HG02642 (cell line): ENCODE measurements around the gene SORBS1.

Experiments
- ATAC-seq: cut with Tn5 transposase; IDR thresholded peaks from one replicate; pipeline ENCODE4 v1.9.1; 2021; ENCODE audit warnings: mild to moderate bottlenecking; ENCODE audit not compliant: unreplicated experiment, poor library complexity

SORBS1 gene

DNA sequence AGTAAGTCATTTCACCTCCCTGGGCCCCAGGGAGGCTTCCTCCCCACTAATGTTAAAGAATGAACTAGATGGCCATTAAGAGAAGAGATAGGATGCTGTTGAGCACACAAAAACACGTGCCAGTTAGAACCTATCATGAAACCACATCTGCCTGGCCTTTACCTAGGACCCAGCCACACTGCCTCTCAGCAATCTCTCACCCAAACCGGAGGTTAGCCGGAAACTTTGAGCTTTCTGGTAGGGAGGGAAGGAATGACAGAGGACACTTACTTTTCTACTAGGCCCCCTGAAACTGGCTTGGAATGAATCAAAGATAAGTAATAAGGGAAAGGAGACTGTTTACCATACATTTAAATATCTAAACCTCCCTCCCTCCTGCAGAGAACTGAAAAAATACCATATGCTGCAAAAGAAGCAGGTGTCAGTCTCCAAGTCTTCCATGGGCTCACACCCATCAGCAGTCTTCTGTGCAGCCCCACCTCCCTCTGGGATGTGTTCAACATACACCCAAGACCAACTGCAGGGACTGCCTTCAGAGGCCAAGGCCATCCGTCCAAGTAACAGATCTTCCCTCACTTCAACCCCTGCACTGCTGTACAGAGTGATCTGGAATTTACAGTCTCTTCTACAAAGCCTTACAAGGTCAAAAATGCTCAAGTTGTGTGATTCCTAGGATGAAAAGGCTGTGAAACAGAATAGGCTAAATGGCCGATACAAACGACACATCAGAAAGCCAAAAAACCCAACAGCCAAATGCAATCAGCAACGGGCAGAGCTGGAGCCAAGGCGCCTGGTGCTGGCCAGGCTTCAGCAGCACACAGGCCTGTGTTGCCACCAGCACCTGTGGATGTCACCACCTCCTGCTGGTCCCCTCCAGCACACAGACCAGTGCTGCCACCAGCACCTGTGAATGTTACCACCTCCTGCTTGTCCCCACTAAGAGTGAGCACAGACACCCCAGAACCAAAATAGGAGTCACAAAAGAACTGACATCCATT, 42.4 kb downstream of the SORBS1 start:
- no peak for ATAC-seq

DNA sequence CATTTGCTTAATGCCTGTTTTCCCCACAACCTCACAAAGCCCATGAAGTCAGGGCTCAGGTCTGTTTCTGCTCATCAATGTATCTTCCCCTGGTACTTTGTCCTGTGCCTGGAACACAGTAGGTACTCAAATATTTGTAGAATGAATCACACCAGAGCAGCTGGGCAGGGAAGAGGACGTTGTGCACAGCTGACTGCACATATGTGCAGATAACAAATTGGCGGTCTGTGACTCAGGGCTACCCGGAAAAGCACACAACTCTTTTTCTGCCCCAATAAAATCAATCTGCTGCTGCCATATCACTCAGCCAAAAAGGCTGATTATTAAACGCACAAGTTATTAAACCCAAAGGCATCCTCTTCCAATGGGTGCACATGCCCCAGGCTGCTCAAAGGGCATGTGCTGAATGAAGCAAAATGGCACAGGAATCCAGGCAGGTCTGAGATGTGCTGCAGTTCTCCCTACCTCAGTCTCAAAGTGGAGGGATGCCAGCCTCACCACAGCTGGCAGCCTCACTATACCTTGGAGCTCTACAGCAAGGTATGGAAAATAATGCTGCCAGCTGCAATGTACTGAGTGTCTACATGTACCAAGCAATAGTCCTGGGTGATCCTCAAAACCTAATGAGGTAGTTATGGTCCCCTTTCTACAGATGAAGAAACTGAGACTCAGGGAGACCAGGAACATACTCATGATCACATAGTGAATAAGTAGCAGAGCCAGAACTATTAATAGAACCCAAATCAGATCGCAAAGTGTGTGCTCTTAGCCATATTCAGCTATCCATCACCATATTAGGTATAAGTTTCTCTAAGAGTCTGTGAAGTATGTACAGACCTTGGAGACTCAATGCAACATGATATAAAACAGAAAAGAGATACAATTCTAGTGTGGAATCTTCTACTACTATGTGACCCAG, 43.4 kb downstream of the SORBS1 start:
- no peak for ATAC-seq

DNA sequence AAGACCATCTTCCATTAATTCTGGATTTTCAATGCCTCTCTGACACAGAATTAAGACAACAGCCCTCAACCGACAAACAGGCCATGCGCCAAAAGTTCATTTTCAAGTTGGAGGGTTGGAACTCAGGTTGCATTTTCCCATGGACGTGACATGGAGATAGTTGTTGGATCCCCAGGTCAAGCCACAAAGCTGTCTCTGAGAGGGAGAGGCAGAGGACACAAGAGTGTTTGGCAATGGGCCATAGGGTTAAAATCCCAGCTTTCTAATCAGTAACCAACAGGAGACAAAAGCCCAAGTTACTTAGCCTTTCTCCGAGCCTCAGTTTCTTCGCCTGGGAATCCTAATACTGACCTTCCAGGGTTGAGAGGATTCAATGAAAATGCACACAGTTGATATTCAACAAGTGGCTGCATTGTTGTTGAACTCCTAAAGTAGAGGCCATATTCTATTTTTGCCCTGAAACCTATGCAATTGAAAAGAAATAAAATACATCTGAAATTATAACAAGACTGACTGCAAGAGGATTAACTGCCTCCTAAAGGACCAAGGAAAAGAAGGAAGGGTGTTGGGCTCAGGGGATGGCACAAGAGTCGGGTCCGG, 44.3 kb downstream of the SORBS1 start:
- ATAC-seq: no peak

DNA sequence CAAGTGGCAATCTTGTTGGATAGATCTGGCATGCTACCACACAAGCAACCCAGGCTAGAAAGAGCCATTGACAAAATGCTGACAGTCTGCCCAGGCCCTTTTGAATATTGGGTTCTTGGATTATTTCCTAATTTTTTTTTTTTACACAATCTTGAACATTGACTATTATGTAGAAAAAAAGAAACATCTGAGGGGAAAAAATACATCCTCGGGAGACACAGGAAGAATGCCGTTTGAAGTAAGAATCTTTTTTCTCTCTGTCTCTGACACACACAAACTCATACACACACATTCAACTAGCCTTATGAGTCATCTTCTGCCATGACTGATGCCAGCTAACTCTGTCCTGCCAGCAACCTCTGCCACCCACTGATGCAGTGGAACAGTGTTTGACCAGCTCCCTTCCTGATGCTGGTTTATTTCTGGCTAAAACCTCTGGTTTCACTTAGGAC, 47.2 kb downstream of the SORBS1 start:
- no peak for ATAC-seq

DNA sequence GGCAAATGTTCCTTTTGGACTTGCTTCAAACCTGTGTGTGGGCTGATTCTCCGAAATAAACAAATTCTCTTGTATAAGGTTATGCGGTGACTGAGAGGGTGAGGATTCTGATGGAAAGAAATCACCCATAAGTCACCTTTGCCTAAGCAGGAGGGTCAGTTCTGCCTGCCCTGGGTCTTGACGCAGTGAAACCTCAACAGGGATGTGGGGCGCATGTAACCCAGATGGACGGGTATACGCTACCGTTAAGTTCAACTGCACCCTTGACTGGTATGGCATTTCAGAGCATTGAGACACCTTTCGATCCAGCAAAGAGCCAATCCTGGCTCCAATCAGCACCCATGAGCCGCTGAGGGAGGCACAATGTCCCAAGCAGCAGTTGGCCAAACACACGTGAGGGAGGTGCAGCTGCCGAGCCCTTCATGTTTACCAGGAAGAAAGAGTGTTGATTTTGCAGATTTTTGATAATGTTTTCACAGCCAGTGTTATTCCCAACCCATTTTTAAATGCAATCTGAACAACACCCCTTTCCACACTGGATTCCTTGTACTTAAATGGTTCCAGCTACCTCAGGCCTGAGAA, 48.1 kb downstream of the SORBS1 start:
- no peak for ATAC-seq

DNA sequence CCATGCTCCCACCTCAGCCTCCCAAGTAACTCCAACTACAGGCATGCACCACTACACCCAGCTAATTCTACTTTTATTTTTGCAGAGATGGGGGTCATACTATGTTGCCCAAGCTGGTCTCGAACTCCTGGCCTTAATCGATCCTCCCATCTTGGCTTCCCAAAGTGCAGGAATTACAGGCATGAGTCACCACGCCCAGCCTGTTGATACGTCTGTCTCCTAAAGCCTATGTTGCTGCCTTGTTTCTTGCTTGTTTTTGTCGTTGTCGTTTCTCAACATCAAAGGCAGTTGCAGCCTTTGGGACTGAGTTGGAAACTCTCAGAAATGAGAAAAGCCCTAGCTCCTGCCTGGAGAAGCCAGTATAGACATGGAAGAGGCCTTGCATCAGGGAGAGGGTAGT, 49.9 kb downstream of the SORBS1 start:
- ATAC-seq: no peak

DNA sequence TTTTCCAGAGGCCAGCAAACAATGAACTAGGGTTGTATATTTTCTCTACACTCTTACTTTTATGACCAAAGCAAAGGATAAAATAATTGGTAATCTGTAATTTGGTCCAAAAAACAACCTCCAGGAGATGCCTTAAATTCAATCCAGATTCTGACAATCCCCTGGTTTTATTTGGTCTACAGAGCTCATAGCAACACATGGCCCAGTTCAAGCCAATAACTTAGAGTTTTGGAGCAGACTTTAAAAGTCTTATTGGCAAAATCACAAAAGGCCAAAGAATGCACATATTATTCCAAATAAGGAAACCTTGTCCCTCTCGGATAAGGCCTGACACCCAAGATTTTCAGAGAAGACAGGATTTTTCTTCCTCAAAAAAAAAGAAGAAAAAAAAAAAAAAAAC, 51.9 kb downstream of the SORBS1 start:
- no peak for ATAC-seq

DNA sequence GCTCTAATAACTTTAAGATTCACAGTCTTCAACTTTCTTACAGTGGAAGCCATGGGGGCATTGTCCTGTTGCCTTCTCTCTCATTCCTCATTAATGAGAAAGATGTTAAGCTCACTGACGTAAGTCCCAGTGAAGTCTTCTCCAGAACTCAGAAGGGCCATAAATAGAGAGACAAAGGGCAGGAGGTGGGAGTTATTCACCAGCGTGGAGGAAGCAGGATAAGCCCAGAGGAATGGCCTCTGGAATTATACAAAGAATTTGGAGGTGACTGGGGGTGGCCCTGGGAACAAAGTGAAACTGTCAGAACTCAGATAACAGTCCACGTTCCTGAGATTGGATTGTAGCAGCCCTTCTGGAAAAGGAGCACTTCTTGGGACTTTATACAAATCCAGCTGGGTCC, 52.4 kb downstream of the SORBS1 start:
- no peak for ATAC-seq

DNA sequence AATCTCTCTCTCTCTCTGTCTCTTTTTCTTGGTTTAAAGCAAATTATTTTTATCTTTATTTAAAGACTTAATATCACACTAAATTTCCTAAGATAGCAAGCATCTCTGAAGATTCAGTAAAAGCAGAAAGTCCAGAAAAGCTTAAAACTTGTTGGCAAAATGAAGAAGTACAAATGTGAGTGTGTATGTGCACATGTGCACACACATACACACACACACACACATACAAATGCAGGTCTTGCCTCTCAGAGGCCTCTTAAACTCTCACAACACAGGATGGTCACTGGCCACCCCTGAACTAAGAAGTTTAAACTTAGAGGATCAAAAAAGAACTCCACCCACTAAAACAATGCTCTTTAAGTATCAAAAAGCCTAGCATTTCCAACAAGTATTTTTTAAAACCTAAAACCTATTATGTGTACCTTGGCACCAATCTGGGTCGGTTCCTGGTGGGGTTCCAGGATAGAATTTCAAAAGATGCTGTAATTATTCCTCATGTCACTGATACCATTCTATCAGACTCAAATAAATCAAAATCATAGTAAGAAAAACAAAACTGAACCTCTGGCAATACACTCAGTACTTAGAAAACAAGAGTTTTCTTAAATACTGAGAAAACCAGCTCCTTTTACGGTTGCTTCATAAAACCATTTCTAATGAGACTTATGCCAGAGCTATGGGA, 55.0 kb downstream of the SORBS1 start:
- no peak for ATAC-seq

DNA sequence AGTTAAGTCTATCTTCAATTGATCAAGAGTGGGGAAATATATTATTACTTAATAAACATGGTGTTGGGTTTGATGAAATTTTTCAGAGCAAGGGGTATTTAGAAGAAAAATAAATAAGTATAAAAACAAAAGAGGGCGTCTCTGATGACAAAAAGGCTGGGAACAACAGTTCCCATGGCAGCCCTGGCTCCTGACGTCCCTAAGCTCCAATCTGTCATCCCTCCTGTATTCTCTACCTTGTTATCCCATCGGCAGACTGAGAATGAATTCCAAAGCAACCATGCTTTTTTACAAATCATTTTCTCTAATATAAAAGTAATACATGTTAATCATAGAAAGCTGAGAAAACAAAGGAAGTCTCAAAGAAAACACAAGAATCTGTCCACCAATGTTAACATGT, 55.5 kb downstream of the SORBS1 start:
- no peak for ATAC-seq

DNA sequence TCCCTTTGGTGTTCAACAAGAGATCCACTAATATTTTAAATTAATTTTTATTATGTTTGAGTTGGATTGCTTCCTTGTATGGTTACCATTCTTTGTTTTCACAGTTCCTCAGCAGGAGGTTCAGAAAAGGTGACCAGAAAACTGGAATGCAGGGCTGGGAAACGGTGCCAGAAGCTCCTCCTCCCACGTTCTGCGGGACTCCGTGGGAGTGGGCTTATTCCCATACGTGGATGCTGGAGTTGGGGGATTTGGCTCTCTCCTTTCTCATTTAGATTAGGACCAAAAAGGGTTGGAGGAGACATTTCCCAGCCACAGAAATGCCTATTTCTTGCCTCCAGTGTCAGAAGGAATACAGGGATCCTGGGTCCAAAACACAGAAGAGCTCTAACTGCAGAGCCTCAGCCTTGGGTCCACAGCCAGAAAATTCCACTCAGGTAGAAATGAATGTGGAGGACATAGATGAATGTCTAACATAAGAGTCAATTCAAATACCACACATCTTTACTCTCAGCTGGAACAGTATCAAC, 56.0 kb downstream of the SORBS1 start:
- no peak for ATAC-seq

DNA sequence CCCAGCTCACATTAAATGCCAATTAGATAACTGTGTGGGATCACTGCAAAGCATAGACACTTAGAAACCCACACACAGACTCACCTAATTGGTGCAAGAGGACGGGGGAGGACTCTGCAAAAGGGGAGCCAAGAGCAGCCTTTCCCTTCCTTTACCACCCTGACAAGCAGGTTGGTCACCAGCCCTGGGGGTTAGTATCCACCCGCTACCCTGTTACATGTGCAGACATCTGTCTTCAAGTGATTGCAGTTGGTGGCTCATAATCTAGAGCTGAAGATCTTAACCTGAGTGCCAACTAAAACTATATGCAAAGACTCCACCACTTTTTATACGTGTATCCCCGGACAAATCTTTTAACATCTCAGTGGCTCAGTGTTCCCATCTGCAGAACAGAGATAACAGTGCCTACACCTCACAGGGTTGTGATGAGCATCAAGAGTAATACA, 56.9 kb downstream of the SORBS1 start:
- no peak for ATAC-seq

DNA sequence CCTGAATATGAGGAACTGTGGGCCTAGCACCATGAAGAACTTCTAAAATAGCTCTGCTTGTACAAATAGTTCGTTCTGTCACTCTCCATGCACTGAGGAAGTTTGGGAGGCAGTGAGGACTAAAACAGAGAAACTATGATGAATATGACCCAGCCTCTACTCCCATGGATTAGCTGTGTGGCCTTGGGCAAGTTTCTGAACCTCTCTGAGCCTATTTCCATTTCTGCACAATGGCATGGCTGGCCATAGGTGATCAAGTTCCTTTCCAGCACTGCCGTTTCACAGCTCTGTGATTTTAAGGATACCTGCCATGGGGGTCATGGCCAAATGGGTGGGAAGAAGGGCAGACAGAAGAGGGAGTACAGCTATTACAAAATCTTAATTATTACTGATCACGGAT, 57.6 kb downstream of the SORBS1 start:
- no peak for ATAC-seq

DNA sequence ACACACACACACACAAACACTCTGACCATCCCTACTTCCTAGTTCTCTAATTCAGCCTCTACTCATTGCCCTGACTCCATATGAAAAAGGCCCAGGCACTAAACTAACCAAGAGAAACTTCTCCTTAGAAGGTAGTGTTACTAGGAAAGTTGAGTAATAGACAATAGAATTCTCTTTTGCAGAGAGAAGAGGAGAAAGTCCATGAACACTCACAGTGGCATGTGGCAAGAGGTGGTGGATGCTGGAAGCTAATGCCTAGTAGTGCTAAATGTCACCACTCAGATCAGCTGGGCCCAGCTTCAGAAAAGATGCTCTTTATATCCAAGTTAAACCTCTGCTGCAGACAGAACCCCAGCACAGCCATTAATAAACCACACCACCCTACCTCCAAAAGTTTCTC, 58.2 kb downstream of the SORBS1 start:
- ATAC-seq: no peak

DNA sequence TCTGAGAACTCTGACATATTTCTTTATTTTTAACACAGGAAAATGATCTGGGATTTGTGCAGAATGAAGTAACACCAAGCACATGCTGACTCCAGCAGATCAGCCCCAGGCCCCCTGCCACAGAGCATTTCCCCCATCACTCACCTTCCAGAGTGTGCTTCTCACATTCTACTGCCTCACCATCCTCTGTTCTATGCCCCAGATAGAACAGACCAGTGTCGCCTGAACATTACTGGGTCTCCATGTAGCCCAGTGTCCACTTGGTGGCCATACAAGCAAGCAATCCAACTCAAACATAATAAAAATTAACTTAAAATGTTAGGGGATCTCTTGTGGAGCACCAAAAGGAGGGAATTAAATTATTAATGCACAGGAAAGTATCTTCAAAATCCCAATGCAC, 58.8 kb downstream of the SORBS1 start:
- no peak for ATAC-seq

DNA sequence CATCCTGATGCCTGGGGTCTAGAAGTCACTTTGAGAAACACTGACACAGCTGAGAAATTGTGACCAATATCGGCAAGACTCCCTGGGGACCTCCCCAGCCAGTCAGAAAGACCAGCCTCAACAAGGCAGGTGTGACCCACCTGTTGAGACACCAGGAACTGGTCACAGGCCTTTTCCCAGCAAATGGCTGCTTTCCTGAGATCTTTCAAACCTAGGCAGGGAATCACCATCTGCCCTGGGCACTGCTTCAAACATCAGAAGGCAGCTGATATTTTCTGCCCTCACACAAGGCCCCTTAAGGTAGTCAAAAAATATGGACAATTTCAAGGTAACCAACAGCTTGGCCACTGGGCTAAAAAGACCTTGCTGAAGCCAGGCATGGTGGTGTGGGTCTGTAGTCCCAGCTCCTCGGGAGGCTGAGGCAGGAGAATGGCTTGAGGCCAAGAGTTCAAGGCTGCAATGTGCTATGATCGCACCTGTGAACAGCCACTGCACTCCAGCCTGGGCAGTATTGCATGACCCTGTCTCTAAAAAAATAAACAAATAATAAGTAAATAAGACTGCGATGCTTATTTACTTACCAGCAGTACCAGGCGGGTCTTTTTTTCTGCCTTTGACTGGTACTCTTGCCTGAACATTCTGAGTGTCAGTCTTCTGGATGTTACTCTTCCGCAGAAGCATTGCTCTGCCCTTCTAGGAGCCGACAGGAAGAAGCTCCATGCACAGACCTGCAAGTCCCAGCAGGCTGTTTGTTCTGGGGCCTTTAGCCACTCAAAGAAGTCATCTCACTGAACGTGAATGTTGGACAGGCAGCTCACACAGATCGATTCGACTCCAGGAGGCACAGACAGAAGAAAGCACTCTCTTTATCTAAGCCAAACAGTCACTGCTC, 59.7 kb downstream of the SORBS1 start:
- ATAC-seq: no peak

DNA sequence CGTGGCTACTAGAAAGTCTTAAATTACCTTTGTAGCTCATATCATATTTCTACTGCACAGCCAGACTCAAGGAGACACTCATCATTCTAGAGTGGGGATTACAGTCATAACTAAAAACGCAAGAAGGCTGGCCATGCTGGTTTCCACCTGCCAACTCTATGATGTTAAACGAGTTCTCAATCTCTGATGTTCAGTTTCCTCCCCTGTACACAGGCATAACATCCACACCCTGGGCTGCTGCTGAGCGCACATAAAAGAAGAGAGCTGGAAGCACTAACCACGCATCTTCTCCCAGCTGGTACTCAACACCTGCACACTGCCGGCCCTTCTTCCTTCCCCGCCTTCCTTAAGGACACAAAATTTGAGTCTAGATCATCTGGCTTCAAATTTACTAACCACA, 60.5 kb downstream of the SORBS1 start:
- ATAC-seq: no peak

DNA sequence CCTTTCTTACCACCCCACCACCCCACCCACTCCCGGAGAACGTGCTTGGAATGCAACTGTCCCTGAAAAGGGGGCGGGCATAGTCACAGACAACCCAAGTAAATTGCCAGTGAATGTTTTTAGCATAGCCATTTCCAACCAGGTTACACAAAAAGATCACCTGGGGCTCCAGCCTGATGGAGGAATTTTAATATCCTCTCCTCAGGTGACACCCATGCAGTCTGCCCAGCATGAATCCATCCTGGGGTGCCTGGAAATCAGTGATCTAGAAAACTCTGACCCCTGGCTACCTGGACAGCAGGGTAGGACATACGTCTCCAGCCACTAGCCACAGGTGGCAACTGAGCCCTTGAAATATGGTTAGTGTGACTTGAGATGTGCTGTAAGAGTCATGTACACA, 61.1 kb downstream of the SORBS1 start:
- ATAC-seq: no peak
